ENCODE data around the gene GAPVD1. TPM values are rescaled to one million over a fixed set of nuclear protein-coding genes. Genes with fewer than 3 reads are reported as not detected.
A peak's percentile ranks its signal among the peaks of the same experiment; 100 is the strongest.
"Not testable (repeated sequence)": the region's sequence is repeated elsewhere in the genome, so short reads cannot be mapped to it uniquely, and the experiment has no call there.

Gene GAPVD1, protein sequence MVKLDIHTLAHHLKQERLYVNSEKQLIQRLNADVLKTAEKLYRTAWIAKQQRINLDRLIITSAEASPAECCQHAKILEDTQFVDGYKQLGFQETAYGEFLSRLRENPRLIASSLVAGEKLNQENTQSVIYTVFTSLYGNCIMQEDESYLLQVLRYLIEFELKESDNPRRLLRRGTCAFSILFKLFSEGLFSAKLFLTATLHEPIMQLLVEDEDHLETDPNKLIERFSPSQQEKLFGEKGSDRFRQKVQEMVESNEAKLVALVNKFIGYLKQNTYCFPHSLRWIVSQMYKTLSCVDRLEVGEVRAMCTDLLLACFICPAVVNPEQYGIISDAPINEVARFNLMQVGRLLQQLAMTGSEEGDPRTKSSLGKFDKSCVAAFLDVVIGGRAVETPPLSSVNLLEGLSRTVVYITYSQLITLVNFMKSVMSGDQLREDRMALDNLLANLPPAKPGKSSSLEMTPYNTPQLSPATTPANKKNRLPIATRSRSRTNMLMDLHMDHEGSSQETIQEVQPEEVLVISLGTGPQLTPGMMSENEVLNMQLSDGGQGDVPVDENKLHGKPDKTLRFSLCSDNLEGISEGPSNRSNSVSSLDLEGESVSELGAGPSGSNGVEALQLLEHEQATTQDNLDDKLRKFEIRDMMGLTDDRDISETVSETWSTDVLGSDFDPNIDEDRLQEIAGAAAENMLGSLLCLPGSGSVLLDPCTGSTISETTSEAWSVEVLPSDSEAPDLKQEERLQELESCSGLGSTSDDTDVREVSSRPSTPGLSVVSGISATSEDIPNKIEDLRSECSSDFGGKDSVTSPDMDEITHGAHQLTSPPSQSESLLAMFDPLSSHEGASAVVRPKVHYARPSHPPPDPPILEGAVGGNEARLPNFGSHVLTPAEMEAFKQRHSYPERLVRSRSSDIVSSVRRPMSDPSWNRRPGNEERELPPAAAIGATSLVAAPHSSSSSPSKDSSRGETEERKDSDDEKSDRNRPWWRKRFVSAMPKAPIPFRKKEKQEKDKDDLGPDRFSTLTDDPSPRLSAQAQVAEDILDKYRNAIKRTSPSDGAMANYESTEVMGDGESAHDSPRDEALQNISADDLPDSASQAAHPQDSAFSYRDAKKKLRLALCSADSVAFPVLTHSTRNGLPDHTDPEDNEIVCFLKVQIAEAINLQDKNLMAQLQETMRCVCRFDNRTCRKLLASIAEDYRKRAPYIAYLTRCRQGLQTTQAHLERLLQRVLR (N-terminal part only)
- total RNA-seq (10 to 100 TPM; 67.8 to 76.4 TPM), polyA plus RNA-seq (10 to 100 TPM; 45.6 to 59.2 TPM)

DNA sequence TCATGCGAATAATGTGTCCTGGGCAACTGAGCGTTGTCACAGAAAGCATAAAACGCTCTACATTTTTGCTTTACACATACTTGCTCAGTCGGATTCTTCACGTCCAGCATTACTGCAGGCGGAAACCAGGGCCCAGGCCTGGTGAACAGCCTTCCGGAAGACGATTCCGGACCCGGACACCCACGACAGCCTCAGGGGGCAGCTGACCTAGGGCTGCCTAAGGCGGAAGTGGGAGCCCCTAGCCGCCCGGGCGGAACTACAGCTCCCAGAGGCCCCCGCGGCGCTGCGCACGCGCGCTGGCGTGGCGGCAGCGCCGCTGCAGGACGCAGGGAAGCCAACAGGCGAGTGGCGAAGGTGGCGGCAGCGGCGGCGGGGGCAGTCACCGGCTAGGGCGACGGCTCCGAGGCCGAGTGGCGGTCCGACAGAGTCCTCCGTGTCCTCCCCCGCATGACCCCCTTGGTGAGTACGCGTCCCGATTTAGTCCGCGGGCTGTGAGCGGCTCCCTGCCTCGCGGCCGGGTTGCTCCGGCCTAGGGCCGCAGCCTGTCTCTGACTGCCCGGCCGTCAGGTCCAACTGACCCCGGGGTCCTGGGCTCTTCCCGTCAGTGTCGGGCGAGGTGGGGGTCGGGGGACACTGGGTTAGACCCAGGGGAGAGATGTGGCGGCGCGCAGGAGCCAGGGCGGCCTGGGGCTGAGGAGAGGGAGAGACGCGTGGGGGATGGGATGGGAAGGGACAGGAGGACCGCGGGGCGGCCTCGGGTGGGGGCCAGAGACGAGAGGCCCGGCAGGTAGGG is at the start of gene GAPVD1:
TSS of gene GAPVD1 (plus strand) at position 326 of the 793 bp plus-strand sequence. CDS start 37,096 bp downstream, outside the sequence.
- H3K9me3 ChIP-seq (ENCODE audit: control insufficient read depth in 1 of 2, low read length in 2 of 2) = no peaks in the 10 kb centered on the region
- Mint-ChIP-seq H3K27me3 (no peaks in the 10 kb centered on the region), H3K4me1 (peaks cover 28 to 53% (median 40%) of the 10 kb centered on the region in 4 donors), H3K36me3 (peaks cover 6 to 25% of the 10 kb centered on the region in 2 donors), H3K27ac (peak within 1 kb of the TSS; percentile 87 to 98 (median 97)), H3K9me3 (no peaks in the 10 kb centered on the region), H3K4me3 (peak within 1 kb of the TSS; percentile 94 to 98 (median 97))
- POLR2A ChIA-PET (ENCODE audit: partially characterized antibody) = interaction anchor here (0.6 to 5.1 kb wide), 8 partner anchors 17 to 400 kb away, joined by 3 to 98 read pairs (median 6); partner anchors contain the start of genes HSPA5 and RABEPK
- H3K4me3 ChIP-seq (ENCODE audit: low read length in 2 of 2) = peak within 1 kb of the TSS; percentile 72 to 94
- peaks cover 33% of the 10 kb centered on the region for H3K4me1 ChIP-seq (ENCODE audit: insufficient read depth, low read length)
- CTCF ChIA-PET (ENCODE audit: partially characterized antibody) = interaction anchor here (0.8 to 3.0 kb wide), 6 partner anchors 13 to 408 kb away, joined by 3 to 17 read pairs (median 4); partner anchors contain the start of genes HSPA5 and WDR38
- DNase-seq = peak; percentile 86 to 91 (median 87)
- no peaks in the 10 kb centered on the region for H3K36me3 ChIP-seq (ENCODE audit: insufficient read depth, low read length)
- intact Hi-C loops (cut with micrococcal nuclease) = loop anchor here (1.0 to 5.0 kb wide), 4 partner anchors 20 to 489 kb away; partner anchors contain the start of genes ARPC5L, HSPA5, NR6A1 and PPP6C
- H3K27me3 ChIP-seq (ENCODE audit: insufficient read depth, low read length) = no peaks in the 10 kb centered on the region
- peak within 1 kb of the TSS; percentile 81 for H3K27ac ChIP-seq (ENCODE audit: low read depth, low read length)

DNA sequence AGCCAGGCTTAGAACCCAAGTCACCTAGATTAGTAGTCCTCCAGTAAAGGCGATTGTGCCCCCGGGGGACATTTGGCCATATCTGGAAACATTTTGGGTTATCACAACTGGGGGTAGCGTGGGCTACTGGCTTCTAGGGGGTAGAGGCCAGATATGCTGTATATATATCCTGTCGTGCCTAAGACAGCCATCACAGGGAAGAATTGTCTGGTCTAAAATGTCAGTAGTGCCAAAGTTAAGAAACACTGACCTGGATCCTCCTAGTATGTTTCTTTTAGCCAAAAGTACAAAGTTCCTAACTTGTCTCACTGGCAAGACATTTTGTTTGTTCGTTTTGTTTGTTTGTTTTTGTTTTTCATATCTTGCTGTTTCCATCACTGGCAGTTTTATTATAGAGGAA is 47.4 kb upstream of the GAPVD1 start:
- Histone ChIP-seq H3K4me1 (ENCODE audit: insufficient read depth, low read length) (no peaks in the 10 kb centered on the region), H3K9me3 (ENCODE audit: control insufficient read depth in 1 of 2, low read length in 2 of 2) (no peaks in the 10 kb centered on the region), H3K27ac (ENCODE audit: low read depth, low read length) (no peak overlapping the region), H3K4me3 (ENCODE audit: low read length in 2 of 2) (no peak overlapping the region), H3K27me3 (ENCODE audit: insufficient read depth, low read length) (no peaks in the 10 kb centered on the region), H3K36me3 (ENCODE audit: insufficient read depth, low read length) (peaks cover 5% of the 10 kb centered on the region)
- Mint-ChIP-seq H3K9me3 (no peaks in the 10 kb centered on the region), H3K4me1 (peaks cover 0 to 2% (median under 1%) of the 10 kb centered on the region in 4 donors), H3K36me3 (peaks cover 36 to 46% of the 10 kb centered on the region in 2 donors), H3K27me3 (no peaks in the 10 kb centered on the region), H3K27ac (no peak overlapping the region), H3K4me3 (no peak overlapping the region)
- no peak for DNase-seq
- intact Hi-C loops (cut with micrococcal nuclease) = no loop called here
- POLR2A ChIA-PET (ENCODE audit: partially characterized antibody) = no interaction called here
- CTCF ChIA-PET (ENCODE audit: partially characterized antibody) = no interaction called here

DNA sequence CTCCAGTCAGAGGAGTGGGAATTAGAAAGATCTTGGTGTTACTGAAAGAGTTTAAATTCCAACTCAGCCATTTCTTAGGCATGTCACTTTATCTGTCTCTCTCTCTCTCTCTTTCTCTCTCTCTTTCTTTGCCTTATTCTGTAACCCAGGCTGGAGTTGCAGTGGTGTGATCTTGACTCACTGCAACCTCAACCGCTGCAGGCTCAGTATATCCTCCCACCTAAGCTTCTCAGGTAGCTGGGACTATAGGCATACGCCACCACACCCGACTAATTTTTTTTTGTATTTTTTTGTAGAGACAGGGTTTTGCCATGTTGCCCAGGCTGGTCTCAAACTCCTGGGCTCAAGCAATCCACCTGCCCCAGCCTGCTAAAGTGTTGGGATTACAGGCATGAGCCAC is 43.0 kb upstream of the GAPVD1 start:
- CTCF ChIA-PET (ENCODE audit: partially characterized antibody) = no interaction called here
- H3K4me1 ChIP-seq (ENCODE audit: insufficient read depth, low read length) = no peaks in the 10 kb centered on the region
- Mint-ChIP-seq H3K27me3 (no peaks in the 10 kb centered on the region), H3K4me3 (no peak overlapping the region), H3K9me3 (no peaks in the 10 kb centered on the region), H3K36me3 (peaks cover 23 to 36% of the 10 kb centered on the region in 2 donors), H3K4me1 (peaks cover 0 to 2% (median under 1%) of the 10 kb centered on the region in 4 donors), H3K27ac (peak overlapping the region in 1 of 7 donors; percentile 70)
- POLR2A ChIA-PET (ENCODE audit: partially characterized antibody) = interaction anchor here (1.3 kb wide), 1 partner anchor 24 kb away, joined by 4 read pairs; no protein-coding TSS in a partner anchor
- DNase-seq = no peak
- no peak overlapping the region for H3K27ac ChIP-seq (ENCODE audit: low read depth, low read length)
- intact Hi-C loops (cut with micrococcal nuclease) = no loop called here
- H3K36me3 ChIP-seq (ENCODE audit: insufficient read depth, low read length) = peaks cover 8% of the 10 kb centered on the region
- H3K4me3 ChIP-seq (ENCODE audit: low read length in 2 of 2) = no peak overlapping the region
- no peaks in the 10 kb centered on the region for H3K27me3 ChIP-seq (ENCODE audit: insufficient read depth, low read length)
- H3K9me3 ChIP-seq (ENCODE audit: control insufficient read depth in 1 of 2, low read length in 2 of 2) = no peaks in the 10 kb centered on the region

DNA sequence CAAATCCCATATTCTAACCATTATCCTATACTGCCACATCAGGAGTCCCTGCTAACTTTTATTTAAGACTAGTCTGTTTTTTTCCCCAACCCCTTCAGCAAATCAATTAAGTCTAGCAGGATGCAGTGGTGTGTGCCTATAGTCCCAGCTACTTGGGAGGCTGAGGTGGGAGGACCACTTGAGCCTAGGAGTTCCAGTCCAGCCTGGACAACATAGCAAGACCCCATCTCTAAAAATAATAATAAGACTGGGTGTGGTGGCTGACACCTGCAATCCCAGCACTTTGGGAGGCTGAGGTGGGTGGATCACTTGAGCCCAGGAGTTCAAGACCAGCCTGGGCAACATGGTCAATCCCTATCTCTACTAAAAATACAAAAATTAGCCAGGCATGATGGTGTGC is 36.8 kb upstream of the GAPVD1 start:
- POLR2A ChIA-PET (ENCODE audit: partially characterized antibody) = interaction anchor here (2.5 kb wide), 1 partner anchor 17 kb away, joined by 12 read pairs; the partner anchor contains the start of gene HSPA5
- H3K27ac ChIP-seq (ENCODE audit: low read depth, low read length); H3K4me3 Mint-ChIP-seq; H3K4me3 ChIP-seq (ENCODE audit: low read length in 2 of 2); CTCF ChIA-PET (ENCODE audit: partially characterized antibody); H3K9me3 ChIP-seq (ENCODE audit: control insufficient read depth in 1 of 2, low read length in 2 of 2); DNase-seq; H3K27me3 Mint-ChIP-seq; H3K36me3 ChIP-seq (ENCODE audit: insufficient read depth, low read length); H3K27me3 ChIP-seq (ENCODE audit: insufficient read depth, low read length); intact Hi-C loops (cut with micrococcal nuclease); H3K4me1 Mint-ChIP-seq; H3K9me3 Mint-ChIP-seq; H3K4me1 ChIP-seq (ENCODE audit: insufficient read depth, low read length): not testable (repeated sequence)
- H3K36me3 Mint-ChIP-seq = peaks cover 6 to 25% of the 10 kb centered on the region in 2 donors
- peak overlapping the region in 2 of 7 donors; percentile 42 to 48 for H3K27ac Mint-ChIP-seq

DNA sequence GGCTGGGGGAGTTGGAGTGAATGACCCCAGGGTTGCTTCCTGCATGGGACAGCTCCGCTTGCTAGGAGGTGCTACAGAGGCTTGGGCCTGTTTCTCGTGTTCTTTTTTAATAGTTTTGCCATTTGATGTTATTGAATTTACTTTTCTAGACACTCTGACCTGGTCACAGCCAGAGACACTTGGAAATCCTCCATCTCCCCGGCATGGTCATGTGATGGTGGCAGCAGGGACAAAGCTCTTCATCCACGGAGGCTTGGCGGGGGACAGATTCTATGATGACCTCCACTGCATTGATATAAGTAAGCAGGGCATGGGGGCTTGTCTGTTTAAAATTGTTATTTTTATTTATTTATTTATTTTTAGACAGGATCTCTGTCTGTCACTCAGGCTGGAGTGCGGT is 33.9 kb upstream of the GAPVD1 start:
- Mint-ChIP-seq H3K4me3 (no peak overlapping the region), H3K9me3 (no peaks in the 10 kb centered on the region), H3K36me3 (peaks cover 17 to 26% of the 10 kb centered on the region in 2 donors), H3K27me3 (no peaks in the 10 kb centered on the region), H3K27ac (peak overlapping the region in 1 of 7 donors; percentile 57), H3K4me1 (no peaks in the 10 kb centered on the region)
- Histone ChIP-seq H3K4me3 (ENCODE audit: low read length in 2 of 2) (no peak overlapping the region), H3K27me3 (ENCODE audit: insufficient read depth, low read length) (no peaks in the 10 kb centered on the region), H3K9me3 (ENCODE audit: control insufficient read depth in 1 of 2, low read length in 2 of 2) (no peaks in the 10 kb centered on the region), H3K27ac (ENCODE audit: low read depth, low read length) (no peak overlapping the region), H3K4me1 (ENCODE audit: insufficient read depth, low read length) (no peaks in the 10 kb centered on the region), H3K36me3 (ENCODE audit: insufficient read depth, low read length) (no peaks in the 10 kb centered on the region)
- ChIA-PET CTCF (ENCODE audit: partially characterized antibody) (no interaction called here), POLR2A (ENCODE audit: partially characterized antibody) (interaction anchor here (1.4 kb wide), 1 partner anchor 13 kb away, joined by 4 read pairs; no protein-coding TSS in a partner anchor)
- intact Hi-C loops (cut with micrococcal nuclease) = no loop called here
- no peak for DNase-seq

DNA sequence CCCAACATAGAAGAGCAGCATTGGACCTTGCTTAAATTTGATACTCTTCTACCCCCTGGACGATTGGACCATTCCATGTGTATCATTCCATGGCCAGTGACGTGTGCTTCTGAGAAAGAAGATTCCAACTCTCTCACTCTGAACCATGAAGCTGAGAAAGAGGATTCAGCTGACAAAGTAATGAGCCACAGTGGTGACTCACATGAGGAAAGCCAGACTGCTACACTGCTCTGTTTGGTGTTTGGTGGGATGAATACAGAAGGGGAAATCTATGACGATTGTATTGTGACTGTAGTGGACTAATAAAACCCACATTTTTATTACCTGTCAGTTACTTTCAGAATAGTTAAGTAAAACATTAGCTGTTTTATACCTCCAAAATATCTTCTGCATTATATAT is 27.9 kb upstream of the GAPVD1 start:
- POLR2A ChIA-PET (ENCODE audit: partially characterized antibody) = interaction anchor here (0.8 to 1.5 kb wide), 2 partner anchors 8 to 43 kb away, joined by 3 to 4 read pairs; partner anchors contain the start of gene HSPA5

More for the DNA sequence above, 27.9 kb upstream of the GAPVD1 start:
- H3K27ac ChIP-seq (ENCODE audit: low read depth, low read length) = no peak overlapping the region
- no peaks in the 10 kb centered on the region for H3K9me3 ChIP-seq (ENCODE audit: control insufficient read depth in 1 of 2, low read length in 2 of 2)
- H3K27ac Mint-ChIP-seq = peak overlapping the region in 2 of 7 donors; percentile 17 to 75
- no peaks in the 10 kb centered on the region for H3K27me3 ChIP-seq (ENCODE audit: insufficient read depth, low read length)
- DNase-seq = no peak
- peaks cover 44% of the 10 kb centered on the region for H3K36me3 ChIP-seq (ENCODE audit: insufficient read depth, low read length)
- H3K4me3 Mint-ChIP-seq = no peak overlapping the region
- H3K9me3 Mint-ChIP-seq = peaks cover 0 to 2% (median 0%) of the 10 kb centered on the region in 8 donors
- no peak overlapping the region for H3K4me3 ChIP-seq (ENCODE audit: low read length in 2 of 2)
- intact Hi-C loops (cut with micrococcal nuclease) = no loop called here
- H3K36me3 Mint-ChIP-seq = peaks cover 50 to 67% of the 10 kb centered on the region in 2 donors
- H3K27me3 Mint-ChIP-seq = no peaks in the 10 kb centered on the region
- CTCF ChIA-PET (ENCODE audit: partially characterized antibody) = no interaction called here
- peaks cover 24 to 45% (median 30%) of the 10 kb centered on the region in 4 donors for H3K4me1 Mint-ChIP-seq
- H3K4me1 ChIP-seq (ENCODE audit: insufficient read depth, low read length) = peaks cover 39% of the 10 kb centered on the region
